GM18907 (cell line): ENCODE results near the gene CFAP53.

Experiments
- ATAC-seq: cut with Tn5 transposase; IDR thresholded peaks from one replicate; pipeline ENCODE4 v1.9.1; 2021; ENCODE audit warnings: mild to moderate bottlenecking, moderate library complexity; ENCODE audit not compliant: unreplicated experiment

CFAP53 gene

GRCh38 chr18:50287441-50288347, 21.4 kb upstream of the CFAP53 start, which contains the start of gene CXXC1:
CXXC1 (minus strand) TSS chr18:50287692; CDS start chr18:50287589, 103 bp downstream.
- peak; percentile 90 for ATAC-seq

GRCh38 chr18:50287028-50287440, 20.7 kb upstream of the CFAP53 start:
- ATAC-seq: no peak

- ATAC-seq: no peak
Observed at GRCh38 chr18:50286391-50287027, 20.2 kb upstream of the CFAP53 start.

GRCh38 chr18:50285631-50286321, 19.5 kb upstream of the CFAP53 start:
- no peak for ATAC-seq

GRCh38 chr18:50285071-50285470, 18.8 kb upstream of the CFAP53 start:
- no peak for ATAC-seq

GRCh38 chr18:50284255-50284885, 18.1 kb upstream of the CFAP53 start:
- ATAC-seq: no peak

- no peak for ATAC-seq
Observed at GRCh38 chr18:50283469-50284209, 17.3 kb upstream of the CFAP53 start.

GRCh38 chr18:50282521-50283335, 16.4 kb upstream of the CFAP53 start:
- no peak for ATAC-seq

- no peak for ATAC-seq
Observed at GRCh38 chr18:50281972-50282520, 15.8 kb upstream of the CFAP53 start.

GRCh38 chr18:50281295-50281971, 15.1 kb upstream of the CFAP53 start, which contains the start of gene MBD1:
MBD1 (minus strand) TSS chr18:50281523; CDS start chr18:50279992, 1,531 bp downstream.
- peak; percentile 87 for ATAC-seq

GRCh38 chr18:50280707-50281294, 14.5 kb upstream of the CFAP53 start:
- ATAC-seq: no peak

- ATAC-seq: no peak
Observed at GRCh38 chr18:50279752-50280151, 13.5 kb upstream of the CFAP53 start.

GRCh38 chr18:50277942-50278341, 11.6 kb upstream of the CFAP53 start:
- ATAC-seq: no peak

- ATAC-seq: no peak
Observed at GRCh38 chr18:50276452-50276851, 10.2 kb upstream of the CFAP53 start.

GRCh38 chr18:50275503-50276036, 9.3 kb upstream of the CFAP53 start:
- ATAC-seq: no peak

GRCh38 chr18:50274941-50275340, 8.6 kb upstream of the CFAP53 start:
- no peak for ATAC-seq

GRCh38 chr18:50274044-50274442, 7.7 kb upstream of the CFAP53 start:
- ATAC-seq: no peak
